Psoas muscle (tissue), 8 donors: Measurements from ENCODE around the gene SIK3. TPM values are rescaled to one million over a fixed set of nuclear protein-coding genes. Genes with fewer than 3 reads are reported as not detected.

Experiments used
- ATAC-seq, 4 donors: fragments of 200-7000 bp; cut with Tn5 transposase; one replicate each; pipeline ENCODE4 v1.9.1; 2020; ENCODE audit warnings: moderate library complexity in 3 of 4, mild to moderate bottlenecking in 2 of 4
- DNase-seq, 2 donors: peaks; one replicate each; pipeline ENCODE4 v3.0.0-alpha.2; 2020
- H3K27ac ChIP-seq: fragments of 200-600 bp; one replicate; pipeline ENCODE4 v1.8.0; 2022
- H3K27me3 ChIP-seq, 3 donors: fragments of 200-600 bp in 1 of 3; one replicate each; pipeline versions ENCODE4 v1.6.1 to v1.8.0; 2013 to 2022; ENCODE audit warnings: low read length in 2 of 3, mild to moderate bottlenecking in 2 of 3, moderate library complexity in 1 of 3; ENCODE audit not compliant: insufficient read depth in 3 of 3
- H3K36me3 ChIP-seq, 2 donors: fragments of 200-600 bp in 1 of 2; one replicate each; pipeline versions ENCODE4 v1.6.1 to v1.8.0; 2013 to 2022; ENCODE audit warnings: low read depth in 1 of 2, mild to moderate bottlenecking in 1 of 2, moderate library complexity in 1 of 2; ENCODE audit not compliant: insufficient read depth in 1 of 2
- H3K4me1 ChIP-seq: fragments of 200-600 bp; one replicate; pipeline ENCODE4 v1.8.0; 2022
- H3K4me3 ChIP-seq: fragments of 200-600 bp; one replicate; pipeline ENCODE4 v1.8.0; 2022; ENCODE audit warnings: mild to moderate bottlenecking
- H3K9me3 ChIP-seq: fragments of 200-600 bp; one replicate; pipeline ENCODE4 v1.8.0; 2022
- CTCF ChIP-seq: fragments of 200-600 bp; IDR thresholded peaks from one replicate; pipeline ENCODE4 v1.8.0; 2022; ENCODE audit warnings: antibody characterized with exemption
- WGBS, 3 donors: extraction: QIAGEN DNeasy Blood & Tissue Kit; methylation state at CpG; one replicate each; pipeline versions ENCODE4 v1.1.6 to v1.1.7; 2013; 5-methylcytosine and 5-hydroxymethylcytosine counted together
- intact Hi-C, 2 donors: fragments of 100-400 bp; cut with DNase I; formaldehyde crosslinking; loops; one replicate each; pipeline versions ENCODE4 v1.11.0 to v1.14.2; 2022
- polyA plus RNA-seq, 3 donors: library from polyadenylated mRNA; stranded (reverse); fragments of 200-250 nt; gene quantifications; one replicate each; pipeline ENCODE4 v1.2.3, GENCODE V29; 2013
- total RNA-seq, 4 donors: library from RNA; stranded (reverse); fragmentation: NEBNext Ultra II Directional in 2 of 4; extraction: Animal tissue kit (Norgen Biotek cat#: 25700) in 2 of 4; gene quantifications; one replicate each; pipeline versions ENCODE4 v1.2.1 to v1.2.4, GENCODE V29; 2021 to 2023
- donor health status: healthy with polysubstance abuse.
- donor health status: DM: no; HTN: no; CAD: no; lungs with moderate emphysema.
- donor health status: Bipolar disorder and iron deficiency.
- donor health status: healthy.
- donor health status: DM: yes; HTN: yes; CAD: no.
- donor health status: DM: no; HTN: no; CAD: no.
- donor health status: DM: no; HTN: no; CAD: no.
- donor health status: DM: yes; HTN: yes; CAD: no.

The SIK3 gene
- total and polyA plus RNA-seq, 7 donors, result 16.3 to 47.4 (median 39.8) TPM

- H3K9me3 ChIP-seq, result peaks cover 5% of the 10 kb centered on the region
- no peaks in the 10 kb centered on the region for H3K36me3 ChIP-seq
- peaks cover 14% of the 10 kb centered on the region for H3K4me1 ChIP-seq
- WGBS, 3 donors, result 73 to 80% (median 75%) methylated on average over 6 of the region's 6 CpGs
- H3K4me3 ChIP-seq, result no peak overlapping the region
- ATAC-seq (no peak), DNase-seq (no peak)
- no peak for TF ChIP-seq CTCF
- intact Hi-C loops, result loop anchor here in 1 of 2 donors (5.0 kb wide), 1 partner anchor 51 kb away; no protein-coding TSS in a partner anchor
- no peaks in the 10 kb centered on the region for H3K27me3 ChIP-seq
- H3K27ac ChIP-seq, result no peak overlapping the region
Measured at GRCh38 chr11:116906479-116906878, 191.7 kb downstream of the SIK3 start.

GRCh38 chr11:116903090-116903489 is 195.1 kb downstream of the SIK3 start:
- Histone ChIP-seq H3K4me1 (peaks cover 25% of the 10 kb centered on the region), H3K9me3 (no peaks in the 10 kb centered on the region), H3K4me3 (no peak overlapping the region), H3K36me3 (no peaks in the 10 kb centered on the region), H3K27ac (no peak overlapping the region), H3K27me3 (no peaks in the 10 kb centered on the region)
- no peak for ATAC-seq
- 74 to 80% (median 79%) methylated on average over 1 of the region's 1 CpG for WGBS, 3 donors
- intact Hi-C loops, result no loop called here
- TF ChIP-seq CTCF, result no peak
- DNase-seq, result no peak

GRCh38 chr11:116901964-116902688 is 196.1 kb downstream of the SIK3 start:
- DNase-seq (no peak), ATAC-seq (no peak)
- Histone ChIP-seq H3K4me1 (peaks cover 25% of the 10 kb centered on the region), H3K9me3 (no peaks in the 10 kb centered on the region), H3K36me3 (peaks cover 0 to under 1% of the 10 kb centered on the region in 2 donors), H3K27me3 (no peaks in the 10 kb centered on the region), H3K4me3 (no peak overlapping the region), H3K27ac (peak overlapping the region; percentile 65)
- intact Hi-C loops, result no loop called here
- WGBS, 3 donors, result 85 to 89% (median 87%) methylated on average over 2 of the region's 2 CpGs
- TF ChIP-seq CTCF, result no peak

- Histone ChIP-seq H3K4me1 (peaks cover 25% of the 10 kb centered on the region), H3K4me3 (no peak overlapping the region), H3K27me3 (no peaks in the 10 kb centered on the region), H3K36me3 (peaks cover under 1 to 9% of the 10 kb centered on the region in 2 donors), H3K9me3 (no peaks in the 10 kb centered on the region), H3K27ac (peak overlapping the region; percentile 65)
- ATAC-seq, result peak; percentile 97 to 99 (median 99)
- peak; percentile 69 to 91 for DNase-seq
- intact Hi-C loops, result no loop called here
- 18 to 24% (median 24%) methylated on average over 3 of the region's 3 CpGs for WGBS, 3 donors
- no peak for TF ChIP-seq CTCF
Measured at GRCh38 chr11:116901211-116901610, 197.0 kb downstream of the SIK3 start.

GRCh38 chr11:116896211-116896610 is 202.0 kb downstream of the SIK3 start:
- Histone ChIP-seq H3K36me3 (peaks cover 5 to 58% of the 10 kb centered on the region in 2 donors), H3K4me1 (peaks cover 9% of the 10 kb centered on the region), H3K27ac (no peak overlapping the region), H3K9me3 (no peaks in the 10 kb centered on the region), H3K4me3 (no peak overlapping the region), H3K27me3 (no peaks in the 10 kb centered on the region)
- no peak for TF ChIP-seq CTCF
- 94 to 98% (median 98%) methylated on average over 8 of the region's 8 CpGs for WGBS, 3 donors
- DNase-seq (no peak), ATAC-seq (no peak)
- intact Hi-C loops, result no loop called here
